Transverse colon (tissue), 4 donors: ENCODE results near the gene SLC22A14.
"Not testable (repeated sequence)": the region's sequence is repeated elsewhere in the genome, so short reads cannot be mapped to it uniquely, and the experiment has no call there.

Source experiments
- EP300 ChIP-seq: sonication (generic); formaldehyde crosslinking; IDR thresholded peaks from one replicate; pipeline ENCODE4 v1.6.1; 2017; ENCODE audit warnings: antibody characterized with exemption, low read depth
- POLR2A ChIP-seq: fragments of 450-650 bp; IDR thresholded peaks from one replicate; pipeline ENCODE4 v1.6.1; 2016; ENCODE audit warnings: antibody characterized with exemption, mild to moderate bottlenecking, moderate library complexity
- POLR2AphosphoS5 ChIP-seq, 3 donors: sonication (generic); formaldehyde crosslinking; IDR thresholded peaks; one replicate each; pipeline ENCODE4 v1.6.1; 2016; ENCODE audit warnings: antibody characterized with exemption in 3 of 3
- TF ChIP-seq, protein P1 (sequence below), 5 experiments: fragments of 200-600 bp in 3 of 5; fragments of 450-650 bp in 2 of 5; sonication (generic) in 3 of 5; IDR thresholded peaks; 1 replicate in 2 of 5; 2 replicates in 3 of 5; pipeline ENCODE4 v1.5.1; 2016 to 2017; ENCODE audit warnings: antibody characterized with exemption in 5 of 5, inconsistent platforms in 3 of 5, mild to moderate bottlenecking in 2 of 5, moderate library complexity in 1 of 5

GRCh38 chr3:38289286-38290217 is 7.5 kb downstream of the SLC22A14 start:
- TF ChIP-seq, protein P1, sequence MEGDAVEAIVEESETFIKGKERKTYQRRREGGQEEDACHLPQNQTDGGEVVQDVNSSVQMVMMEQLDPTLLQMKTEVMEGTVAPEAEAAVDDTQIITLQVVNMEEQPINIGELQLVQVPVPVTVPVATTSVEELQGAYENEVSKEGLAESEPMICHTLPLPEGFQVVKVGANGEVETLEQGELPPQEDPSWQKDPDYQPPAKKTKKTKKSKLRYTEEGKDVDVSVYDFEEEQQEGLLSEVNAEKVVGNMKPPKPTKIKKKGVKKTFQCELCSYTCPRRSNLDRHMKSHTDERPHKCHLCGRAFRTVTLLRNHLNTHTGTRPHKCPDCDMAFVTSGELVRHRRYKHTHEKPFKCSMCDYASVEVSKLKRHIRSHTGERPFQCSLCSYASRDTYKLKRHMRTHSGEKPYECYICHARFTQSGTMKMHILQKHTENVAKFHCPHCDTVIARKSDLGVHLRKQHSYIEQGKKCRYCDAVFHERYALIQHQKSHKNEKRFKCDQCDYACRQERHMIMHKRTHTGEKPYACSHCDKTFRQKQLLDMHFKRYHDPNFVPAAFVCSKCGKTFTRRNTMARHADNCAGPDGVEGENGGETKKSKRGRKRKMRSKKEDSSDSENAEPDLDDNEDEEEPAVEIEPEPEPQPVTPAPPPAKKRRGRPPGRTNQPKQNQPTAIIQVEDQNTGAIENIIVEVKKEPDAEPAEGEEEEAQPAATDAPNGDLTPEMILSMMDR (IDR thresholded peaks at IDR 0.05): not testable (repeated sequence)
- TF ChIP-seq POLR2A; POLR2AphosphoS5 (IDR thresholded peaks at IDR 0.05); EP300: not testable (repeated sequence)
